Uterus (tissue), 2 donors: Measurements from ENCODE around the gene GLP2R.

ENCODE experiments used
- CTCF ChIP-seq, 4 experiments: fragments of 200-600 bp in 2 of 4; fragments of 450-650 bp in 2 of 4; sonication (generic) in 2 of 4; IDR thresholded peaks; one replicate each; pipeline ENCODE4 v1.5.1; 2016 to 2019; ENCODE audit warnings: antibody characterized with exemption in 4 of 4, mild to moderate bottlenecking in 2 of 4, moderate library complexity in 1 of 4
- POLR2A ChIP-seq, 2 donors: fragments of 450-650 bp; IDR thresholded peaks; one replicate each; pipeline ENCODE4 v1.6.1; 2016; ENCODE audit warnings: antibody characterized with exemption in 2 of 2, mild to moderate bottlenecking in 1 of 2, moderate library complexity in 1 of 2

GRCh38 chr17:9860851-9861250, 35.1 kb downstream of the GLP2R start:
- TF ChIP-seq CTCF (IDR thresholded peaks at IDR 0.05) = no peak
- no peak for TF ChIP-seq POLR2A (IDR thresholded peaks at IDR 0.05)
